ENCODE data around the gene WDR7.
A peak's percentile ranks its signal among the peaks of the same experiment; 100 is the strongest.

WDR7 gene

DNA sequence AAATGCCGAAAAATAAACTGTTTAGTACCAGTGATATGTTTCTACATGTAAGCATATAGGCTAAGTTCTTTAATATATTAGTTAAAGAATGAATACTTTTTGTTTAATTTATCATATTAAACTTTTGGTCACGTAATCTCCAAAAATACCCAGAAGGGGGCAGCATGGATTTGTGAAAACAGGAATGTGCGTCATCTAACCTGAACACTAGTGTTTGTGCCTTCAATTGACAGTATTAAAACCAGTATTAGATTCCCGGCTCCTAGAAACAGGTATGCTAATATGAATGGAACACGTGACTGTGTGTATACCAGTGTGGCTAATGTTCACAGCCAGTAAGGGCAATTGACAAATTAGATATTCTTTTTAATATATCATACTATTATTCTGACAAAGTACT is 51.8 kb downstream of the WDR7 start:
- peak; percentile 65 for TF ChIP-seq CTCF (conservative IDR thresholded peaks at IDR 0.05; ENCODE audit: low read length)
- no peak overlapping the region for H3K4me3 ChIP-seq (ENCODE audit: low read length)
- DNase-seq (ENCODE audit: low read depth), result peak; percentile 31

GRCh38 chr18:56709463-56709862 is 58.3 kb downstream of the WDR7 start:
- DNase-seq (ENCODE audit: low read depth), result peak; percentile 78
- peak; percentile 35; the same call in 1 of the 2 replicates for TF ChIP-seq CTCF (conservative IDR thresholded peaks at IDR 0.05; ENCODE audit: low read length)
- H3K4me3 ChIP-seq (ENCODE audit: low read length), result no peak overlapping the region

DNA sequence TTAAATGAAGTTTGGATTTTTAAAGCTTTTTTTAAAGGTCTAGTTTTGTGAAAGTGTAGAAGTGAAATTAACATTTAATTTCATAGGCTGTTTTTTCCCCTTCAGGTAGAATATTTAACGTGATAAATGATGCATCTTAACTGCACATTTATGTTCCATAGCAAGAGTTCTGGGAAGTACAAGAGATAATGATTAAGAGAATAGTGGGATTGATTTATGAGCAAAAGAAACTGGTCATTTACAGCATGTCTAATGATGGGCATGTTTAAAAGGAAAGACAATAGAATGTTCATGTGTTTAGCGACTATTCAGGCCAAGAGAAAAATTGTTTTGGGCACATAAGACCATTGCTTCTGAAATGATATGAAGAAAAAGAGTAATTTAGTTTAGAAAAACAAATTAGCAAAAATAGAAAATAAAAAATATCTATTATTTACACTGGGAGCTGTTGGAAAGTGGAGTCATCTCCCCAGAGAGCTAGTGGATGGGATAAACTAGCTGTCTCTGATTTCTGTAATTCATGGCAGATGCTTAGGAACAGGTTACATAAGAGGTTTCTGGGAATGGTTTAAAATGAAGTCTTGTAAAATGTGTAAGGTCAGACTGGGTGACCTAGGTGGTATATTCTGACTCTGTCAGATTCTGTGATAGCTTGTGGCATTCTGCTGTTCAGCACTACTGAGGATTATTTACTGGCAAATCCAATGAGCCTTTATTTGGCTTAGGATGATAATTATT is 60.7 kb downstream of the WDR7 start:
- peak; percentile 67 for DNase-seq (ENCODE audit: low read depth)
- TF ChIP-seq CTCF (conservative IDR thresholded peaks at IDR 0.05; ENCODE audit: low read length), result no peak
- no peak overlapping the region for H3K4me3 ChIP-seq (ENCODE audit: low read length)

DNA sequence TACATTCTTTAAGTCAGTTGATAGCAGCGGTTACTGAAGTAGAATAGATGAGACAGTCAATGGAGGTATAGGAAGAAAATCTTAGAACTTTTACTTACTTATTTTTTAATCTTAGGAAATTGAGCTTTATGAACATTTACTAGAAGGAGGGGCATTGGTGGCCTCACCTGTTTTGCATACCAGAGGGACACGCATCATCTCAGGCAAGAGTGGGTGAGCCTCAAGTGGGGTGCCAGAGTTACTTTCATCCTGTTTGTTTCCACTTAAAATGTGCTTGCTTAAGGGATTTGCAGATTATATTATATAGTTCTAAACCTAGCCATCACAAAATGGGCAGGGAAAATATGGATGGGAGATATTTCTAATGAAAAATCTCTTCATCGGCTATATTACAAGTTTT is 61.6 kb downstream of the WDR7 start:
- no peak for DNase-seq (ENCODE audit: low read depth)
- TF ChIP-seq CTCF (conservative IDR thresholded peaks at IDR 0.05; ENCODE audit: low read length), result no peak
- H3K4me3 ChIP-seq (ENCODE audit: low read length), result no peak overlapping the region

DNA sequence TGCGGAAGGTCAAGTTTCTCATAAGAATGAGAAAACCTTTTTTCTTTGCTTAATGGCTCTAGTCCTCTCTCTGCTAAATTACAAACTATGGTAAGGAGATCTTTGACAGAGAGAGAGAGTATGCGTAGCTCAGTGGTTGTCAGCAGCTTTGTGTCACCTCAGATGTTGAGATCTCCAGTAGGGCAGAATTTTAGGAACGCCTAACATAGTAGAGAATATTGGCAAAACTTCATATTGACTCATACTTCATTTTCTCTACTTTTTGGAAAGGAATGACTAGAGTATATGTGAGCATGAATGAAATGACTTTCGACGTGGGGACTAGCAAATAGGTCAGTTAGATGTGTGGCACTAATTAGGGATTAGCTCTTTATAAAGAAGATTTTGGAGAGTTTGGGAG is 64.0 kb downstream of the WDR7 start:
- peak; percentile 4 for DNase-seq (ENCODE audit: low read depth)
- TF ChIP-seq CTCF (conservative IDR thresholded peaks at IDR 0.05; ENCODE audit: low read length), result no peak
- H3K4me3 ChIP-seq (ENCODE audit: low read length), result no peak overlapping the region

DNA sequence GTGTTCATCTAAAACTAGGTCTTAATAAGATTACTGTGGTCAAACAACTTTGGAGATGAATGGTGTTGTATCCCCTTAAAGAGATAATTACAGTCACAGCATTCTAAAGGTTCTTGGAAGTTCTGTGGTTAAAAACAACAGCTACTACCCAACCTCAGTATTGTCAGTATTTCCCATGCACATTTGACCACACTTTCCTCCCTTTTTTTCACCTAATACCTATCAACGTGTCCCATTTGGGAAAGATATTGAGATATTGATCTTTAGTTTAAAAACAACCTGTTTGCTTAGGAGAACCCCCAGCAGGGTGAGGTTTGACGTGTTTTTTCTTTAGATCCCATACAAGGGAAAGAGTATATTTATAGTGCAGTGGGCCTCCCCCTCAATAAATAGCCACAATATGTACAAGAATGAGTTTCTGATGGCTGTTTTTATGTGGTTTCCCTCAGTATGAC is 65.6 kb downstream of the WDR7 start:
- peak; percentile 2 for DNase-seq (ENCODE audit: low read depth)
- no peak overlapping the region for H3K4me3 ChIP-seq (ENCODE audit: low read length)
- no peak for TF ChIP-seq CTCF (conservative IDR thresholded peaks at IDR 0.05; ENCODE audit: low read length)

- peak; percentile 9 for DNase-seq (ENCODE audit: low read depth)
- TF ChIP-seq CTCF (conservative IDR thresholded peaks at IDR 0.05; ENCODE audit: low read length), result no peak
- H3K4me3 ChIP-seq (ENCODE audit: low read length), result no peak overlapping the region
Measured at GRCh38 chr18:56721031-56721430, 69.9 kb downstream of the WDR7 start.

Data from AG10803 (cell line).